Smooth muscle cell (in vitro differentiated cells): Measurements from ENCODE around the gene SLC36A1. TPM values are rescaled to one million over a fixed set of nuclear protein-coding genes. Genes with fewer than 3 reads are reported as not detected.

Experiments used
- DNase-seq: peaks from one replicate; lab custom pipeline; 2025; ENCODE audit not compliant: unreplicated experiment; lab: John Stamatoyannopoulos, UW
- H2AFZ ChIP-seq: fragments of 200-600 bp; sonication (generic); 2 replicates; pipeline ENCODE4 v1.6.0; 2016; ENCODE audit warnings: antibody characterized with exemption, low read depth, mild to moderate bottlenecking
- H3F3A ChIP-seq: fragments of 200-600 bp; sonication (generic); 2 replicates; pipeline ENCODE4 v1.6.0; 2017; ENCODE audit warnings: antibody characterized with exemption, low read depth
- H3K27ac ChIP-seq: fragments of 200-600 bp; sonication (generic); 2 replicates; pipeline ENCODE4 v1.5.1; 2016; ENCODE audit warnings: low read depth, mild to moderate bottlenecking
- H3K27me3 ChIP-seq: fragments of 200-600 bp; sonication (generic); 2 replicates; pipeline ENCODE4 v1.6.1; 2016; ENCODE audit warnings: low read depth, mild to moderate bottlenecking
- H3K36me3 ChIP-seq: fragments of 200-600 bp; sonication (generic); 2 replicates; pipeline ENCODE4 v1.5.1; 2016; ENCODE audit warnings: low read depth
- H3K4me1 ChIP-seq: fragments of 200-600 bp; sonication (generic); 2 replicates; pipeline ENCODE4 v1.5.1; 2016; ENCODE audit warnings: low read depth
- H3K4me2 ChIP-seq: fragments of 200-600 bp; sonication (generic); 2 replicates; pipeline ENCODE4 v1.6.0; 2016; ENCODE audit warnings: mild to moderate bottlenecking
- H3K4me3 ChIP-seq: fragments of 200-600 bp; sonication (generic); 2 replicates; pipeline ENCODE4 v1.5.1; 2016; ENCODE audit warnings: mild to moderate bottlenecking
- H3K79me2 ChIP-seq: fragments of 200-600 bp; sonication (generic); 2 replicates; pipeline ENCODE4 v1.6.0; 2016; ENCODE audit warnings: low read depth, mild to moderate bottlenecking
- H3K9ac ChIP-seq: fragments of 200-600 bp; sonication (generic); 2 replicates; pipeline ENCODE4 v1.6.0; 2016; ENCODE audit warnings: low read depth
- H3K9me3 ChIP-seq: fragments of 200-600 bp; sonication (generic); replicated peaks from 2 replicates; pipeline ENCODE4 v1.5.1; 2016; ENCODE audit warnings: low read depth
- H4K20me1 ChIP-seq: fragments of 200-600 bp; sonication (generic); 2 replicates; pipeline ENCODE4 v1.6.0; 2016; ENCODE audit warnings: low read depth
- CTCF ChIP-seq: fragments of 200-600 bp; sonication (generic); IDR thresholded peaks from 2 replicates; pipeline ENCODE4 v1.5.1; 2017; ENCODE audit warnings: borderline replicate concordance, mild to moderate bottlenecking, antibody characterized with exemption; ENCODE audit not compliant: insufficient read depth, poor library complexity, severe bottlenecking
- WGBS: methylation state at CpG from one replicate; pipeline ENCODE4 v1.1.7; 2016; ENCODE audit warnings: low lambda C conversion rate; 5-methylcytosine and 5-hydroxymethylcytosine counted together
- polyA plus RNA-seq: library from polyadenylated mRNA; unstranded; fragments of >200 nt; fragmentation: Nextera tagmentation; extraction: Ambion mirVana; gene quantifications from 2 replicates; pipeline ENCODE4 v1.2.1, GENCODE V29; 2016
- total RNA-seq: library from RNA; depleted of rRNA; stranded (reverse); fragments of >200 nt; gene quantifications from 2 replicates; pipeline ENCODE4 v1.2.3, GENCODE V29; 2014

Gene SLC36A1
- total and polyA plus RNA-seq, 2 experiments from 2014 or later: 6.9 to 8.8 TPM

- H3K36me3 ChIP-seq: no peaks in the 10 kb centered on the region
- no peak for DNase-seq
Observed at GRCh38 chr5:151523335-151523734, 75.9 kb downstream of the SLC36A1 start.

GRCh38 chr5:151528153-151528552, 80.8 kb downstream of the SLC36A1 start:
- Histone ChIP-seq H4K20me1 (no peaks in the 10 kb centered on the region), H2AFZ (no peak overlapping the region), H3K79me2 (no peaks in the 10 kb centered on the region), H3K36me3 (no peaks in the 10 kb centered on the region), H3K9me3 (no peaks in the 10 kb centered on the region), H3F3A (no peaks in the 10 kb centered on the region), H3K27ac (no peak overlapping the region), H3K27me3 (peaks cover 6% of the 10 kb centered on the region), H3K9ac (no peak overlapping the region), H3K4me1 (no peaks in the 10 kb centered on the region), H3K4me2 (no peak overlapping the region), H3K4me3 (no peak overlapping the region)
- no peak for DNase-seq
- no peak for TF ChIP-seq CTCF
- 63% methylated on average over 2 of the region's 2 CpGs for WGBS

More at GRCh38 chr5:151523335-151523734, 75.9 kb downstream of the SLC36A1 start:
- H3K9me3 ChIP-seq: no peaks in the 10 kb centered on the region
- no peak overlapping the region for H2AFZ ChIP-seq
- H3K27me3 ChIP-seq: no peaks in the 10 kb centered on the region
- no peaks in the 10 kb centered on the region for H3K79me2 ChIP-seq
- peak; percentile 42 for TF ChIP-seq CTCF
- H3K4me1 ChIP-seq: no peaks in the 10 kb centered on the region
- no peaks in the 10 kb centered on the region for H3F3A ChIP-seq
- no peak overlapping the region for H3K4me2 ChIP-seq
- H3K9ac ChIP-seq: no peak overlapping the region
- no peak overlapping the region for H3K4me3 ChIP-seq
- 36% methylated on average over 2 of the region's 2 CpGs for WGBS
- H4K20me1 ChIP-seq: no peaks in the 10 kb centered on the region
- no peak overlapping the region for H3K27ac ChIP-seq

GRCh38 chr5:151528996-151529395, 81.6 kb downstream of the SLC36A1 start:
- no peaks in the 10 kb centered on the region for H3K36me3 ChIP-seq
- H3K27me3 ChIP-seq: peaks cover 9% of the 10 kb centered on the region
- no peak overlapping the region for H3K4me3 ChIP-seq
- no peaks in the 10 kb centered on the region for H4K20me1 ChIP-seq
- no peak overlapping the region for H3K9ac ChIP-seq
- WGBS: 85% methylated on average over 7 of the region's 7 CpGs
- no peaks in the 10 kb centered on the region for H3K4me1 ChIP-seq
- no peak overlapping the region for H3K4me2 ChIP-seq
- no peak overlapping the region for H2AFZ ChIP-seq
- H3K9me3 ChIP-seq: no peaks in the 10 kb centered on the region
- no peak overlapping the region for H3K27ac ChIP-seq
- no peaks in the 10 kb centered on the region for H3F3A ChIP-seq
- TF ChIP-seq CTCF: no peak
- H3K79me2 ChIP-seq: no peaks in the 10 kb centered on the region
- DNase-seq: no peak

- no peak overlapping the region for H3K27ac ChIP-seq
- no peaks in the 10 kb centered on the region for H3F3A ChIP-seq
- no peaks in the 10 kb centered on the region for H3K9me3 ChIP-seq
- no peaks in the 10 kb centered on the region for H3K36me3 ChIP-seq
- TF ChIP-seq CTCF: no peak
- 98% methylated on average over 30 of the region's 30 CpGs for WGBS
- no peaks in the 10 kb centered on the region for H3K4me1 ChIP-seq
- no peaks in the 10 kb centered on the region for H3K79me2 ChIP-seq
- H3K4me3 ChIP-seq: no peak overlapping the region
- no peak for DNase-seq
- no peak overlapping the region for H3K4me2 ChIP-seq
- H4K20me1 ChIP-seq: no peaks in the 10 kb centered on the region
- H3K27me3 ChIP-seq: peaks cover 13% of the 10 kb centered on the region
- H3K9ac ChIP-seq: no peak overlapping the region
- H2AFZ ChIP-seq: no peak overlapping the region
Observed at GRCh38 chr5:151531581-151531980, 84.2 kb downstream of the SLC36A1 start.
